Gastroesophageal sphincter (tissue), 4 donors: ENCODE data around the gene NAE1. TPM values are rescaled to one million over a fixed set of nuclear protein-coding genes. Genes with fewer than 3 reads are reported as not detected.

Experiments used
- ATAC-seq: fragments of 150-250 bp; one replicate; pipeline ENCODE4 v1.9.1; 2016; ENCODE audit warnings: mild to moderate bottlenecking, moderate library complexity
- H3K27ac ChIP-seq, 4 donors: fragments of 200-600 bp; sonication (generic) in 3 of 4; 1 replicate in 3 of 4; 2 replicates in 1 of 4; pipeline ENCODE4 v1.5.1; 2016 to 2019
- H3K27me3 ChIP-seq: fragments of 200-600 bp; sonication (generic); one replicate; pipeline ENCODE4 v1.5.1; 2019
- H3K36me3 ChIP-seq, 2 donors: fragments of 200-600 bp; sonication (generic); one replicate each; pipeline ENCODE4 v1.5.1; 2019; ENCODE audit warnings: control low read depth in 1 of 2
- H3K4me1 ChIP-seq, 3 donors: fragments of 200-600 bp; sonication (generic); 1 replicate in 2 of 3; 2 replicates in 1 of 3; pipeline ENCODE4 v1.5.1; 2016 to 2019; ENCODE audit warnings: control low read depth in 2 of 3
- H3K4me3 ChIP-seq, 2 donors: fragments of 200-600 bp; sonication (generic); one replicate each; pipeline ENCODE4 v1.5.1; 2019; ENCODE audit warnings: mild to moderate bottlenecking in 1 of 2, moderate library complexity in 1 of 2
- H3K9me3 ChIP-seq, 3 donors: fragments of 200-600 bp; sonication (generic); one replicate each; pipeline ENCODE4 v1.5.1; 2017 to 2019; ENCODE audit warnings: control low read depth in 2 of 3
- EP300 ChIP-seq: sonication (generic); formaldehyde crosslinking; IDR thresholded peaks from one replicate; pipeline ENCODE4 v1.6.1; 2017; ENCODE audit warnings: antibody characterized with exemption, mild to moderate bottlenecking
- POLR2A ChIP-seq, 2 donors: fragments of 450-650 bp; IDR thresholded peaks; one replicate each; pipeline ENCODE4 v1.6.1; 2017; ENCODE audit warnings: antibody characterized with exemption in 2 of 2, mild to moderate bottlenecking in 2 of 2, moderate library complexity in 1 of 2
- POLR2AphosphoS5 ChIP-seq: sonication (generic); formaldehyde crosslinking; IDR thresholded peaks from one replicate; pipeline ENCODE4 v1.6.1; 2017; ENCODE audit warnings: antibody characterized with exemption
- WGBS, 2 donors: methylation state at CpG; one replicate each; pipeline ENCODE4 v1.1.5; 2018; ENCODE audit warnings: low coverage in 1 of 2; 5-methylcytosine and 5-hydroxymethylcytosine counted together
- total RNA-seq, 4 donors: library from RNA; depleted of rRNA; stranded (reverse); fragments of >200 nt; gene quantifications; one replicate each; pipeline ENCODE4 v1.1.0, GENCODE V29; 2016
- TF ChIP-seq, protein P1 (sequence below), 4 experiments: fragments of 200-600 bp in 2 of 4; fragments of 450-650 bp in 2 of 4; sonication (generic) in 1 of 4; IDR thresholded peaks; one replicate each; pipeline ENCODE4 v1.5.1; 2017 to 2019; ENCODE audit warnings: antibody characterized with exemption in 4 of 4, mild to moderate bottlenecking in 2 of 4, moderate library complexity in 2 of 4

The NAE1 gene
- total RNA-seq, 4 donors from 2014 or later, result 37.3 to 63.2 (median 52.4) TPM

DNA sequence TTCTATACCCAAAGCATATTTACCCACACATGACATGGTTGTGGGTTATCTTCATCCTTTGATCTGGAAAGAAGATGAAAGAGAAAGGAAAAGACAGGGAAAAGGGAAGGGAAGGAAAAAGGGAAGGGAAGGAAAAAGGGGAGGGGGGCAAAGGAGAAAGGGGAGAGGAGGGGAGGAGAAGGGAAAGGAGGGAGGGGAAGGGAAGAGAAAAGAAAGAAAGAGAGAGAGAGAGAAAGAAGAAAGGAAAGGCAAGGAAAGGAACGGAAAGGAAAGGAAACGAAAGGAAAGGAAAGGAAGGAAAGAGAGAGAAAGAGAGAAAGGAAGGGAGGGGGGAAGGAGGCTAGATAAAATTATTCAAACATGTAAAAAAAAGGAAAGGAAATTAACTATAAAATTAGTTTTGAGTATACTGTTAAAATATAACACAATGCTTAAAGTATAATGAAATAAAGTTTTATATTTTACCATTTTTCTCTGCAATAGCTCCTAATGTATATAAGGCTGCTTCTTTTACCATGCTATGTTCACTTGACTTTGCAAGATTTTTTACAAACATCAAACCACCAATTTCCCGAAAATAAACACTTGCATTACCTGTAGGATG lies 40.5 kb downstream of the NAE1 start:
- Histone ChIP-seq H3K4me3 (no peak overlapping the region), H3K9me3 (no peaks in the 10 kb centered on the region), H3K4me1 (no peaks in the 10 kb centered on the region), H3K36me3 (no peaks in the 10 kb centered on the region), H3K27me3 (no peaks in the 10 kb centered on the region), H3K27ac (no peak overlapping the region)
- ATAC-seq, result no peak
- no peak for TF ChIP-seq EP300
- WGBS, 2 donors, result 60 to 70% methylated on average over 3 of the region's 3 CpGs

DNA sequence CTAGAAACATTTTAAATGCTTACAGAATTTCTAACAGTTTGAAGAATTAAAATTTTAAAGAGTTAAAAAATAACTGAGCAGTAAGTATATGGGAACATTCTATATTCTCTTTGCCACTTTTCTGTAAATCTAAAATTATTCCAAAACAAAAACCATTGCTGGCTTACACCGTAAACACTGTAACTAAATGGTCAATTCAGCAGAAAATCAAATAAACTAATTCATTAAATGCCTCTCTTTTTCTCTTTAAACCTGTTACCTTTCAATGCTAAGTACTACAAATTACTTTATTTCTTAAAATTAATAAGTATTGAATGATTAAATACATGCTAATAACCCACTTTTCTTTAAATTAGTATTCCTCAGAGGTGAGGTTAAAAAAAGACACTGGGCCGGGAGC lies 43.3 kb downstream of the NAE1 start:
- Histone ChIP-seq H3K36me3 (no peaks in the 10 kb centered on the region), H3K9me3 (no peaks in the 10 kb centered on the region), H3K27me3 (no peaks in the 10 kb centered on the region), H3K4me1 (no peaks in the 10 kb centered on the region), H3K27ac (no peak overlapping the region), H3K4me3 (no peak overlapping the region)
- TF ChIP-seq, protein P1, sequence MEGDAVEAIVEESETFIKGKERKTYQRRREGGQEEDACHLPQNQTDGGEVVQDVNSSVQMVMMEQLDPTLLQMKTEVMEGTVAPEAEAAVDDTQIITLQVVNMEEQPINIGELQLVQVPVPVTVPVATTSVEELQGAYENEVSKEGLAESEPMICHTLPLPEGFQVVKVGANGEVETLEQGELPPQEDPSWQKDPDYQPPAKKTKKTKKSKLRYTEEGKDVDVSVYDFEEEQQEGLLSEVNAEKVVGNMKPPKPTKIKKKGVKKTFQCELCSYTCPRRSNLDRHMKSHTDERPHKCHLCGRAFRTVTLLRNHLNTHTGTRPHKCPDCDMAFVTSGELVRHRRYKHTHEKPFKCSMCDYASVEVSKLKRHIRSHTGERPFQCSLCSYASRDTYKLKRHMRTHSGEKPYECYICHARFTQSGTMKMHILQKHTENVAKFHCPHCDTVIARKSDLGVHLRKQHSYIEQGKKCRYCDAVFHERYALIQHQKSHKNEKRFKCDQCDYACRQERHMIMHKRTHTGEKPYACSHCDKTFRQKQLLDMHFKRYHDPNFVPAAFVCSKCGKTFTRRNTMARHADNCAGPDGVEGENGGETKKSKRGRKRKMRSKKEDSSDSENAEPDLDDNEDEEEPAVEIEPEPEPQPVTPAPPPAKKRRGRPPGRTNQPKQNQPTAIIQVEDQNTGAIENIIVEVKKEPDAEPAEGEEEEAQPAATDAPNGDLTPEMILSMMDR (IDR thresholded peaks at IDR 0.05), result no peak
- TF ChIP-seq EP300 (no peak), POLR2AphosphoS5 (no peak), POLR2A (IDR thresholded peaks at IDR 0.05) (no peak)
- no peak for ATAC-seq
- WGBS, 2 donors, result 97 to 100% methylated on average over 2 of the region's 2 CpGs

DNA sequence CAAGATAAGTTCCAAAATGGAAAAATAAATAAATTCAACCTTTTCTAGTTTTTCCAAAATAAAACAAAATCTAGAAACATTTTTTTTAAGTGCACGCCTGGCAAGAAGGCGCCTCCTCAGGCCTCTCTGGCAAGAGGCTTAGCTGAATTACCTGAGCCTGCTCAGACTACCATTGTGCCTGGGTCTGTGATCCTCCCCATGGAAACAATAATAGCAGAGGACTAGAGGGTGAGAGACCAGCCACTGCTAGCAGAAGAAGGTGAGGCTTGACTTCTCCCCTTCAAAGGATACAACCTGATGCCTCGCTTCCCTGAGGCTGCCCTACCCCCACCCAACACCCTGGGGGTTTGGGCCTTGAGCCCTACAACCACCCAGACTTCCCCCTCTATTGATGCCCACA lies 44.2 kb downstream of the NAE1 start:
- H3K27me3 ChIP-seq, result no peaks in the 10 kb centered on the region
- H3K4me1 ChIP-seq, result no peaks in the 10 kb centered on the region
- H3K27ac ChIP-seq, result no peak overlapping the region
- ATAC-seq, result no peak
- no peak overlapping the region for H3K4me3 ChIP-seq
- TF ChIP-seq EP300 (no peak), POLR2AphosphoS5 (no peak), POLR2A (IDR thresholded peaks at IDR 0.05) (no peak)
- TF ChIP-seq, protein P1 (IDR thresholded peaks at IDR 0.05), result no peak
- H3K36me3 ChIP-seq, result no peaks in the 10 kb centered on the region
- no peaks in the 10 kb centered on the region for H3K9me3 ChIP-seq
- 80% methylated on average over 1 of the region's 3 CpGs; no CpG with 5 or more reads in 1 of the 2 donors for WGBS, 2 donors

DNA sequence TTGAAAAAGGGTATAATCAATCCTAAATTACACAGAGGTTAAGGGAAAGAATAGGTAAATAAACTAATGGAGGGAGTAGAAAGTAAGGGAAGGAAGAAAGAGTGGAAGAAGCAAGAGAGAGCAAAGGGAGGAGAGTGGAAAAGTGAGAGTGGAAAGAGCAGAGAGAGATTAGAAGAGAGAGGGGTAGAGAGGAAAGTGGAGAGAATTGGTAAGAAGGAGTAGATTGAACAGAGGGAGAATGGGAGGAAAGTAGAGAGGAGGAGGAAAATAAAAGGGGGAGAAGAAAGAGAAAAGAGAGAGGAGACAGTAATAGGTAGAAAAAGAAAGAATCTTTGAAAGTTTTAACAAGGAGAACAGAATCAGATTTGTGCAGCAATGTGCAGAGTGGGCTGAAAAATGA lies 54.3 kb downstream of the NAE1 start:
- Histone ChIP-seq H3K27me3 (no peaks in the 10 kb centered on the region), H3K36me3 (no peaks in the 10 kb centered on the region), H3K27ac (no peak overlapping the region), H3K4me3 (no peak overlapping the region), H3K9me3 (no peaks in the 10 kb centered on the region), H3K4me1 (no peaks in the 10 kb centered on the region)
- TF ChIP-seq EP300 (no peak), POLR2A (IDR thresholded peaks at IDR 0.05) (no peak)
- TF ChIP-seq, protein P1 (IDR thresholded peaks at IDR 0.05), result no peak
- no peak for ATAC-seq

DNA sequence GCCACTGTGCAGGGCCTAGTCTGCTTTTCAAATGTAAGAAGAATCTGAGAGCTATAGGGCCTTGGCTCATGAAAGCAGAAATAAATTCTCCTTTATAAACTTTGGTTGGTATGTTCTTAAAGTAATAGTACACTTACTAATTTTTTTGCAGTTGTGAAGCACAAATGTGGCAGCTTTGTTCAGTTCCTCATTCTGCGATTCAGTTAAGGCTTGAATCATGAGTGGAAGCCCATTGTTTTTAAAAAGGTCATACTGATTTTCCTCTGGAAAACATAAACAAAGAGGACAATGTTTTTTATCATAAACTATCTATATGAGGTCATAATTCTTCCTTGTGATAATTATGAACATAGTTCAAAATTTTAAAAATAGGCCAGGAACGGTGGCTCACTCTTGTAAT lies 55.8 kb downstream of the NAE1 start:
- TF ChIP-seq EP300, result no peak
- TF ChIP-seq POLR2AphosphoS5, result no peak
- TF ChIP-seq, protein P1 (IDR thresholded peaks at IDR 0.05), result no peak
- no peak for TF ChIP-seq POLR2A (IDR thresholded peaks at IDR 0.05)
- 44 to 71% methylated on average over 2 of the region's 2 CpGs for WGBS, 2 donors
- no peak for ATAC-seq

More for the DNA sequence above, 55.8 kb downstream of the NAE1 start:
- H3K4me1 ChIP-seq, result no peaks in the 10 kb centered on the region
- no peaks in the 10 kb centered on the region for H3K27me3 ChIP-seq
- H3K4me3 ChIP-seq, result no peak overlapping the region
- no peaks in the 10 kb centered on the region for H3K9me3 ChIP-seq
- H3K27ac ChIP-seq, result no peak overlapping the region
- no peaks in the 10 kb centered on the region for H3K36me3 ChIP-seq
